HepG2 (cell line): Measurements from ENCODE around the gene NT5C3B. TPM values are rescaled to one million over a fixed set of nuclear protein-coding genes. Genes with fewer than 3 reads are reported as not detected.

Experiments
- AFF4 ChIP-seq: sonication (generic); formaldehyde crosslinking; IDR thresholded peaks from 2 replicates; pipeline ENCODE4 v1.4.0; 2020; ENCODE audit warnings: missing genetic modification reagents
- DZIP1 ChIP-seq: sonication (generic); formaldehyde crosslinking; IDR thresholded peaks from 2 replicates; pipeline ENCODE4 v1.5.0; 2020; ENCODE audit warnings: mild to moderate bottlenecking, missing genetic modification reagents
- EED ChIP-seq: sonication (generic); formaldehyde crosslinking; IDR thresholded peaks from 2 replicates; pipeline ENCODE4 v1.5.0; 2020; ENCODE audit warnings: mild to moderate bottlenecking, missing genetic modification reagents
- GZF1 ChIP-seq: sonication (generic); formaldehyde crosslinking; IDR thresholded peaks from 2 replicates; pipeline ENCODE4 v1.5.1; 2020; ENCODE audit warnings: mild to moderate bottlenecking, missing genetic modification reagents
- HNRNPK ChIP-seq: fragments of 200-400 bp; formaldehyde crosslinking; IDR thresholded peaks from 2 replicates; pipeline ENCODE4 v1.6.1; 2018; ENCODE audit warnings: low read length, low read depth, moderate library complexity, mild to moderate bottlenecking; ENCODE audit not compliant: poor library complexity, severe bottlenecking
- IRX3 ChIP-seq: sonication (generic); formaldehyde crosslinking; IDR thresholded peaks from 2 replicates; pipeline ENCODE4 v1.8.1; 2023; ENCODE audit warnings: mild to moderate bottlenecking, low read depth, missing genetic modification reagents, borderline replicate concordance
- MAF1 ChIP-seq: sonication (generic); formaldehyde crosslinking; IDR thresholded peaks from 2 replicates; pipeline ENCODE4 v1.5.0; 2020; ENCODE audit warnings: missing genetic modification reagents, borderline replicate concordance
- MXI1 ChIP-seq: IDR thresholded peaks from 3 replicates; pipeline ENCODE4 v1.6.1; 2012; ENCODE audit warnings: low read depth, low read length, inconsistent platforms, borderline replicate concordance
- SMARCE1 ChIP-seq: fragments of 450-650 bp; IDR thresholded peaks from 2 replicates; pipeline ENCODE4 v1.6.1; 2017; ENCODE audit warnings: borderline replicate concordance
- SSRP1 ChIP-seq: IDR thresholded peaks from 2 replicates; pipeline ENCODE4 v1.6.1; 2016; ENCODE audit warnings: control low read depth
- TARDBP ChIP-seq: sonication (generic); formaldehyde crosslinking; IDR thresholded peaks from 2 replicates; pipeline ENCODE4 v1.8.0; 2022; ENCODE audit warnings: mild to moderate bottlenecking, missing genetic modification reagents
- ZC3H13 ChIP-seq: sonication (generic); formaldehyde crosslinking; IDR thresholded peaks from 2 replicates; pipeline ENCODE4 v1.8.1; 2023; ENCODE audit warnings: mild to moderate bottlenecking, missing genetic modification reagents, moderate library complexity
- ZNF577 ChIP-seq: sonication (generic); formaldehyde crosslinking; IDR thresholded peaks from 2 replicates; pipeline ENCODE4 v1.4.0; 2020; ENCODE audit warnings: mild to moderate bottlenecking, low read depth, missing genetic modification reagents, borderline replicate concordance
- polyA plus RNA-seq, 8 experiments: library from polyadenylated mRNA; depleted of rRNA in 3 of 8; stranded (reverse) in 7 of 8; unstranded in 1 of 8; fragments of >200 nt; fragmentation: Illumina TruSeq in 4 of 8; extraction: Trizol in 4 of 8; gene quantifications; 2 replicates each; pipeline versions ENCODE4 v1.2.1 to v1.2.3, GENCODE V29; 2011 to 2016; ENCODE audit warnings: low read depth in 4 of 8, missing spikeins in 1 of 8, mixed read lengths in 1 of 8; ENCODE audit not compliant: insufficient read depth in 1 of 8
- total RNA-seq, 5 experiments: library from RNA; depleted of rRNA; stranded (reverse); fragments of >200 nt; fragmentation: Illumina TruSeq; extraction: Trizol; gene quantifications; 2 replicates each; pipeline ENCODE4 v1.2.3, GENCODE V29; 2016; ENCODE audit warnings: low read depth in 1 of 5
- TF ChIP-seq, protein P1 (sequence below): sonication (generic); formaldehyde crosslinking; IDR thresholded peaks from 2 replicates; pipeline ENCODE4 v1.4.0; 2020; ENCODE audit warnings: mild to moderate bottlenecking, low read depth, missing genetic modification reagents
- TF ChIP-seq, protein P2 (sequence below): sonication (generic); formaldehyde crosslinking; IDR thresholded peaks from 2 replicates; pipeline ENCODE4 v1.5.0; 2020; ENCODE audit warnings: missing genetic modification reagents, mild to moderate bottlenecking, borderline replicate concordance
- TF ChIP-seq, protein P3 (sequence below): sonication (generic); formaldehyde crosslinking; IDR thresholded peaks from 2 replicates; pipeline ENCODE4 v1.5.1; 2020; ENCODE audit warnings: missing genetic modification reagents, mild to moderate bottlenecking, borderline replicate concordance

Gene NT5C3B
- total and polyA plus RNA-seq, 2 of the 13 experiments (the other 11 are each of a cell fraction or from before 2014, with no cell fraction given): 104 to 126 TPM

DNA sequence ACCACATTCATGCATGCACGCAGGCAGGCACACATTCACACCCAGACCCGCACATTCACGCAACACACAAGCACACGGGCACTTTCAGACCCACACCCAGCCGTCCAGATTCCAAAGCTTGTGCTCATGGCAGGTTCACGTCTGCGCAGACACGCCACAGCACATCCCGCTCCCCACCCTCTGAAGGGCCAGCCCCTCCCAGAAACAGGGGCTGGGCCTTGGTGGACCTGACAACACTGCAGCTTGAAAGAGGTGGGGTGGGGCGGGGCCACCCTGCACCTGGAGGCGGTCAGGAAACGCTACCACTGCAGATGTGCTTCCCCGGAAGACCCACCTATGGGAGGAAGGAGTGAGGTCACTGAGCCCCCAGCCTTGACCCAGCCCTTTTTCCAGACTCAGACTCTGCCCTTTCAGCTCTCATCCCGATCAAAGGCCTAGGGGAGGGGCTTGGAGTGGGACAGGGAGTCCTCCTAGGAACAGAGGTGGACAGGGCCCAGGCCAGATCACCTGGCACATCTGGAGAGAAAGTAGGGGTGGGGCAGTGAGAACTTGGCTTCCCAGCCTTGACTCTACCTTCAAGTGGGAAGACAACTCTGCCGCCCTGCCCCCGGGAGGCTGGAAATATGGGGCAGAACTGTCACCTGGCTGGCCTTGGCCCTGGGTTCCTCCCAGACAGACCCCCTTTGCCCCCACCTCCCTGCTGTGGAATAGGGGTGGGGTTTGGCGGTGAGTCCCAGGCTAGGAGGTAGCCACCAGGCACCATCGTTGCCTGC, 35.2 kb downstream of the NT5C3B start (continued):
- TF ChIP-seq DZIP1 (CRISPR knock-in tag) (no peak), AFF4 (CRISPR knock-in tag) (no peak; the same call in 1 of the 2 replicates), MAF1 (CRISPR knock-in tag) (no peak), IRX3 (0 out of 2 replicates have a peak, but pooled peaks have one; percentile 15), TARDBP (CRISPR knock-in tag) (peak; percentile 36; the same call in 1 of the 2 replicates), ZC3H13 (CRISPR knock-in tag) (peak; percentile 81; the same call in 1 of the 2 replicates), SSRP1 (CRISPR knock-in tag) (no peak), HNRNPK (no peak), MXI1 (peak; percentile 47; the same call in 1 of the 3 replicates), ZNF577 (CRISPR knock-in tag) (no peak), EED (no peak), GZF1 (CRISPR knock-in tag) (no peak), SMARCE1 (no peak)
- TF ChIP-seq, protein P1, sequence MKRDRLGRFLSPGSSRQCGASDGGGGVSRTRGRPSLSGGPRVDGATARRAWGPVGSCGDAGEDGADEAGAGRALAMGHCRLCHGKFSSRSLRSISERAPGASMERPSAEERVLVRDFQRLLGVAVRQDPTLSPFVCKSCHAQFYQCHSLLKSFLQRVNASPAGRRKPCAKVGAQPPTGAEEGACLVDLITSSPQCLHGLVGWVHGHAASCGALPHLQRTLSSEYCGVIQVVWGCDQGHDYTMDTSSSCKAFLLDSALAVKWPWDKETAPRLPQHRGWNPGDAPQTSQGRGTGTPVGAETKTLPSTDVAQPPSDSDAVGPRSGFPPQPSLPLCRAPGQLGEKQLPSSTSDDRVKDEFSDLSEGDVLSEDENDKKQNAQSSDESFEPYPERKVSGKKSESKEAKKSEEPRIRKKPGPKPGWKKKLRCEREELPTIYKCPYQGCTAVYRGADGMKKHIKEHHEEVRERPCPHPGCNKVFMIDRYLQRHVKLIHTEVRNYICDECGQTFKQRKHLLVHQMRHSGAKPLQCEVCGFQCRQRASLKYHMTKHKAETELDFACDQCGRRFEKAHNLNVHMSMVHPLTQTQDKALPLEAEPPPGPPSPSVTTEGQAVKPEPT (CRISPR knock-in tag): no peak
- TF ChIP-seq, protein P2, sequence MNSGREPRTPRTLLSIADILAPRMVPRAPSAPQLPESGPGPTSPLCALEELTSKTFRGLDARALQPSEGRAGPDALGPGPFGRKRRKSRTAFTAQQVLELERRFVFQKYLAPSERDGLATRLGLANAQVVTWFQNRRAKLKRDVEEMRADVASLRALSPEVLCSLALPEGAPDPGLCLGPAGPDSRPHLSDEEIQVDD (CRISPR knock-in tag): peak; percentile 78; the same call in 1 of the 2 replicates
- TF ChIP-seq, protein P3, sequence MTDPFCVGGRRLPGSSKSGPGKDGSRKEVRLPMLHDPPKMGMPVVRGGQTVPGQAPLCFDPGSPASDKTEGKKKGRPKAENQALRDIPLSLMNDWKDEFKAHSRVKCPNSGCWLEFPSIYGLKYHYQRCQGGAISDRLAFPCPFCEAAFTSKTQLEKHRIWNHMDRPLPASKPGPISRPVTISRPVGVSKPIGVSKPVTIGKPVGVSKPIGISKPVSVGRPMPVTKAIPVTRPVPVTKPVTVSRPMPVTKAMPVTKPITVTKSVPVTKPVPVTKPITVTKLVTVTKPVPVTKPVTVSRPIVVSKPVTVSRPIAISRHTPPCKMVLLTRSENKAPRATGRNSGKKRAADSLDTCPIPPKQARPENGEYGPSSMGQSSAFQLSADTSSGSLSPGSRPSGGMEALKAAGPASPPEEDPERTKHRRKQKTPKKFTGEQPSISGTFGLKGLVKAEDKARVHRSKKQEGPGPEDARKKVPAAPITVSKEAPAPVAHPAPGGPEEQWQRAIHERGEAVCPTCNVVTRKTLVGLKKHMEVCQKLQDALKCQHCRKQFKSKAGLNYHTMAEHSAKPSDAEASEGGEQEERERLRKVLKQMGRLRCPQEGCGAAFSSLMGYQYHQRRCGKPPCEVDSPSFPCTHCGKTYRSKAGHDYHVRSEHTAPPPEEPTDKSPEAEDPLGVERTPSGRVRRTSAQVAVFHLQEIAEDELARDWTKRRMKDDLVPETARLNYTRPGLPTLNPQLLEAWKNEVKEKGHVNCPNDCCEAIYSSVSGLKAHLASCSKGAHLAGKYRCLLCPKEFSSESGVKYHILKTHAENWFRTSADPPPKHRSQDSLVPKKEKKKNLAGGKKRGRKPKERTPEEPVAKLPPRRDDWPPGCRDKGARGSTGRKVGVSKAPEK (CRISPR knock-in tag): no peak
